Regular cardiac myocyte (primary cell): ENCODE results near the gene HHIPL2. TPM values are rescaled to one million over a fixed set of nuclear protein-coding genes. Genes with fewer than 3 reads are reported as not detected.

Experiments used
- total RNA-seq: library from RNA; depleted of rRNA; stranded (reverse); fragments of >200 nt; gene quantifications from 2 replicates; pipeline ENCODE4 v1.2.3, GENCODE V29; 2014

The HHIPL2 gene
- total RNA-seq = 0.28 TPM in 1 of 2 replicates, not detected in the other

DNA sequence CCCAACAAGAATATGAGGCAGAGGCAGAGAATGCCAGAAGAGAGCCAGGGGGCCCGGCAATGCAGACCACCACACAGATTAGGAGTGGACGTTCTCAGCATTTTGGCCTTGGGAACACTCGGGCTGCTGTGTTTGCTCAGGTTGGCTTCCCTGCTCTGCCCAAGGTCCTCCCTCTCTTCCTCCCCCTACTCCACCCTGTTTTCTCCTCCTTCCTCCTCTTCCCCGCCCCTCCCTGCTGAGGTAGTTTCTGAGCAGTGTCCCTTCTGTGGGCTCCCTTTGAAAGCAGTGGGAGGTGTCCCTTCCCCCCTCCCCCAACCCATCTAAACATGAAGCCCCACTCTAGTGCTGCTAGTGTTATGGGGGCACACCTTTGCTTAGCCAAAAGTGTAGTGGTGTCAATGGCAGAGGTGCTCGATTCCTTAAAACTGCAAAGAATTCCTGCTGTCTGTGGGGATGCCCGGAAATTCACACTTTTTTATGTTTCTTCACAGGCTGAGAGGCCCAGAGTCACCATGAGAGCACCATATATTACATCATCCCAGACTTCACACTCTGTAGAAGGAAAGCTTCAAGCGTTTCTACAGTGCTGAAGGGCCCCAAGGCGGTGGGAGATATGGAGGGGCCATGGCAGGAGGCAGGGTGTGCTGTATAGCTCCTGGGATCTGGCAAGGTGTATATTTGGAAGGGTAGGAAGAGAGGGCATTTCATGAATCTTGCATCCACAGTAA is at the start of gene HHIPL2:
HHIPL2 (minus strand) TSS at position 161 of the 728 bp plus-strand sequence; CDS start at position 101, 60 bp downstream.

GRCh38 chr1:222589462-222590302 is 41.8 kb upstream of the HHIPL2 start, which contains the start of gene TAF1A:
Gene TAF1A, minus strand, starts transcription at chr1:222589933.

Other genes starting within 250 kb of the HHIPL2 start
- gene TAF1A, start 41.8 kb upstream of the HHIPL2 start, total RNA-seq = 13.0 and 16.1 TPM in 2 replicates
- gene MIA3, start 70.0 kb upstream of the HHIPL2 start, total RNA-seq = 36.4 and 56.4 TPM in 2 replicates
- 45.7 and 93.2 TPM in 2 replicates for gene AIDA, start 164.4 kb upstream of the HHIPL2 start, total RNA-seq
- 51.0 and 59.4 TPM in 2 replicates for gene BROX, start 164.5 kb upstream of the HHIPL2 start, total RNA-seq
- gene FAM177B, start 189.1 kb upstream of the HHIPL2 start, total RNA-seq = not detected in 2 replicates